ENCODE measurements around the gene VEGFA.
A peak's percentile ranks its signal among the peaks of the same experiment; 100 is the strongest.

Gene VEGFA

GRCh38 chr6:43788301-43788700, 18.3 kb downstream of the VEGFA start:
- DNase-seq, result no peak

GRCh38 chr6:43789447-43789846, 19.4 kb downstream of the VEGFA start:
- DNase-seq, result no peak

- DNase-seq, result no peak
Observed at GRCh38 chr6:43790031-43790430, 20.0 kb downstream of the VEGFA start.

- DNase-seq, result no peak
Observed at GRCh38 chr6:43791745-43792422, 21.9 kb downstream of the VEGFA start.

- DNase-seq, result no peak
Observed at GRCh38 chr6:43793154-43793874, 23.3 kb downstream of the VEGFA start.

- no peak for DNase-seq
Observed at GRCh38 chr6:43793875-43794242, 23.8 kb downstream of the VEGFA start.

GRCh38 chr6:43795421-43795820, 25.4 kb downstream of the VEGFA start:
- DNase-seq, result no peak

- DNase-seq, result no peak
Observed at GRCh38 chr6:43796168-43796567, 26.2 kb downstream of the VEGFA start.

DNA sequence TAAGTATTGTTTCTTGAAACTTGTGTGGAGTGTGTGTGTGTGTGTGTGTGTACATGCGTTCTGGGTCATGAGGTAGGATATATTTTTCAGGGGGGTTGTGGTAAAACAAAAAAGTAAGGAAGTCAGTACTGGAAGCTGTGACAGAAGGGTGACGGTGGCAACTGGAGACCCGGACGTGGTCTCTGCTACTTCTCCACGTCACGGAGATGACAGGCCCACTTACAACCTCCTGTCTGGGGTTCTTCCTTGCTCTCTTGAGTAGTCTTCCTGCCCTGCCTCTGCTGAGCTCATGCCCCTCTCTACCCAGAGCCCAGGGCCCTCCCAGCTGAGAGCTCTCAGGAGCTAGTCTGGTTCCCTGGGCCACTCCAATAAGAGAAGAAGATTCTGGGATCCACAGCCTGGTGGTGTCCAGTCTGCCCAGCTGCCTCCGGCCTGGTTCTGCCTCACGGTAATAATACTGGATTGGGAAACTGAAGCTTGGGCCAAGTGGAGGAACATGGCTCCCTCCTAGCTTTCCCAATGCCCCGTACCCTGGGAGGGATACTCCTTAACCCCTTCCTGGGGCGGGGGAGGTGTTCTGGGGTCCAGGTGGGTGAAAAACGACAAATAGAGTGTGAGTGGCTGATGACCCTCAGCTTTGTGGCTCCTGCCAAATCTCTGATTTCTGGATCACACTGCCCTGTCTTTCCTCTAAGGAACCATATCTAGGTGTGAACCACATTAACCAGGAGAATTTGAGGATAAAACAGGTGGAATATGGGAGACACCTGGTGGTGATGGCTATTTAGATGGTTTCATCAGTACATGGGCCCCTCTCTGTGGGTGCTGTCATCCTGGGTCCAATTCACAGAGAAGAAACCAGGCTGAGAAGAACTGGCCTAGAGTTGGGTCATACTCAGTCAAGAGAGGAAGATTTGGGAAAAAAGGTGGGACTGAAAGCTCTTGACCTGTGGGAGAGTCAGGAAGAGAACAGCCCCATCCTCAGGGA, 27.2 kb downstream of the VEGFA start:
- DNase-seq, result no peak

- DNase-seq, result no peak
Observed at GRCh38 chr6:43797919-43798318, 27.9 kb downstream of the VEGFA start.

- DNase-seq, result peak; percentile 80 to 84
Observed at GRCh38 chr6:43798688-43799444, 28.9 kb downstream of the VEGFA start.

GRCh38 chr6:43799551-43800297, 29.7 kb downstream of the VEGFA start:
- no peak for DNase-seq

GRCh38 chr6:43800298-43800623, 30.2 kb downstream of the VEGFA start:
- DNase-seq, result no peak

DNA sequence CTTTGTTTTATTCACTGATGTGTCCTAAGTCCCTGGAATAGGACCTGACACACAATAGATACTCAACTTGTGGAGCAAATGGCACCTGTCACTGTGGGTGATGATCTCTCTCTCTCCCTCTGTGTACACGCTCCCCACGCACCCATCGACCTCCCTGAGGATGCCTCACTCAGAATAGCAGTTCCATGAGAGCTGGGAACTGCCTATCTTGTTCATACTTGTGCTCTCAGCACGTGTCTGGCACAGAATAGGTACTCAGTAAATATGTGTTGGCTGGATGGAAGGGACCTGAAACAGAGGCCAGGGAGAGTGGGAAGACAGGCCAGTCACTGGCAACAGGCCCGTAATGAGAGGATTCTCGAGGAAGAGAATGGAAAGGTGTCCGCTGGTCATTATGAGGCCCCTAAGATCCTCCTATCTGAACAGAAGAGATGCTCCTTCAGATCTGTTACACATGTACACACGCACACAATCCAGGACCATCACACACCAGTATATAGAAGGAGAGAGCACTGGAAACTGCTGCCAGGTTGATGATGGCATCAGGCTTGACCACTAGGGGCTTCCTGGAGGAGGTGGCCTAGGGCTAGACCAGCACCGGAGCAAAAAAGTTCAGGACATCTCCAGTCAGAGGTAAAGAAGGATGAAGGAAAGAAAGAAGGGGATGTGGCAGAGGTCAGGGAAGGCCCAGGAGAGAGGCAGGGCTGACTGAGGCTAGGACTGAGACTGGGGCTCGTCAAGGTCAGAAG, 30.9 kb downstream of the VEGFA start:
- no peak for DNase-seq

DNA sequence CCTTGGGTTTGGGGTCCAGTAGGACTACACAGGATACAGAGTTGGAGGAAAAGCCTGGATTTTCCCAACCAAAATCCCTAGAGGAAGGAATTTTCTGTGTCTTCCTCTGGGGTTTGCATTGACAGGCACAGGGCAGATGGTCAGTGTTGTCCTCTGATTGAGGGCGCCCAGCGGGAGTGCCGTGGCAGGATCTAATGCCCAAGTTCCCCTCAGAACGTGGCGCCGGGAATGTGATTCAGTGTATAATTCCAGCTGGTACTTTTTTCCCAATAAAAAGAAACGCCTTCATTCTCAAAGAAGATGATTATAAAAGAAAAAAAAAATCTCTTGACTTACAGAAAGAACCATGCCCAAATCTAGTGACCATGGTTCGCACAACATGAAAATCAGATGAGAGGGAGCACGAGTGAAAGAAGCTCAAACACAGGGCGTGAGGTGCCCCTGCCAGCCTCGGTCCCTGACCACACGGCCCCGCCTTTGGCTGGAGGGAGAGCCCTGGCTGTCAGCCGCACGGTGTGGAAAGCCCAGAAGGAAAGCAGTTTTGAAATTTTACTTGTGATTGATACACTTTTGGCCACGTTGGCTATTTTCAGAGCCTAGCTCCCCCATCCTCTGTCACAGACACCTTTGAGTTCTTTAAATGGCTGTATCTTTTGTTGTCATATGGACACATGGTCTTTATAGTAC, 31.6 kb downstream of the VEGFA start:
- DNase-seq, result no peak

DNA sequence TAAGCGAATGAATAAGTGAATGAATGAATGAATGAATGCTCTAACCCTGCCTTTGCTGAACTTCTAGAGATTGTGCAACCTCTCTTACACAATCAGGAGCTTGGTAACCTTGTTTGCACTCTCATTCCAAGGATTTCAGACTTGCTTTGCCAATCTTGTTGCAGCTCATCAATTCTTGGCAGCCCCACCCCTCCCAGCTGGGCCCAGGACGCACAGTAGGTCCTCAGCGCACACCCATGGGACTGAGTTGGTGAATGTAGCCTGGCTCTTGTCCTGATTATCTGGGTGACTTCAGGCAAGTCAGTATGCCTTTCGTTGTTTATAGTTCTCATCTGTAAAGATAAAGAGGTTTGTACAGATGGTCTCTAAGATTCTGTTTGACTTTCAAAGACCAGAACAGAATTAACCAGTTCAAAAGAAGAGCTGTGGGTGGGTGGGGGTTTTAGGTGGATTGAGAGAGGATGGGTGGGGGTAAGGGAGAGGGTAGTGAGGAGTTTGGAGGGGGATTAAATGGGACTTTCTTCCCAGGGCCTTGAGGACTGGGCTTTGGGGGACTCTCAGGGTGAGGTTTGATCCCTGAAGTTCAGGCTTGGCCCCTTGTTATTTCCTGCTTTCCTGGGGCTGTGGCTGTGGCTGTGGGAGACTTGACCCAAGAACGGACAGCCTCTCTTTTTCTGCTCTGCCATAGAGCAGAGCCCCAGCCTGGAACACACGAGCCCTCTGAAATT, 33.2 kb downstream of the VEGFA start:
- DNase-seq, result no peak

GRCh38 chr6:43803783-43804549, 34.0 kb downstream of the VEGFA start:
- no peak for DNase-seq

DNA sequence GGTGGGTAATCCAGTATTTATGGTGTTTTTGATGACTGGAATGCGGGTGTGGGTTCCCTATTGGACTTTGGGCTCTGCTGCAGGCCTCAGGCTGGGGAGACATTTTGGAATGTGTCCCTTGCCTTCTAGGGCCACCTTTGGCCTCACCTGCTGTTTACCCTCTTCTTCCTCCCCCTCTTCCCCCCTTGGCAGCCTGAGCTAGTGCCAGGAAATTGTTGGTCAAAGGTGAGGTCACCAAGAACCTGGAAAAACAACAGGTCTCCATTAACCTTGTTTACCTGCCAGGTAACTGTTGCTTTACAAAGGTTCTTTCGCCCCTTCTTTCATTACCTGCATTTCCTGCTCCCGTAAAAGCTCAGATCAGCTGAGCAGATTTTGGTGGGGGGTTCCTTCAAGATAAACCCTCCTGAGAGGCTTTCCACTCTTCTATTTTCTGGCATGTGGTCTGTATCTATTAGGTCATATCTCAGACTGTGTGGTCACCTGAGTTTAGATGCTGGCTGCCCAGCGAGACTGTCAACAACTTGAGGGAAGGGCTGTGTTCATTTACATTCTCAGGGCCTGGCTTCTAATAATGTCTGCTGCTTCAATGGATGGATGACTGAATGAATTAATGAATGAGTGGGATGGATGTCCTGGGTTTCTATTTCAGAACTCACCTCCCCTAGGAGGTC, 34.7 kb downstream of the VEGFA start:
- no peak for DNase-seq

- DNase-seq, result no peak
Observed at GRCh38 chr6:43805699-43806042, 35.7 kb downstream of the VEGFA start.
